GM12872 (cell line): ENCODE measurements around the gene CRYBG3.

Source experiments
- TF ChIP-seq, protein P1 (sequence below): IDR thresholded peaks from 3 replicates; pipeline ENCODE4 v1.5.1; 2011; ENCODE audit warnings: low read depth, mild to moderate bottlenecking, low read length, moderate library complexity; ENCODE audit not compliant: insufficient read depth

Gene CRYBG3

DNA sequence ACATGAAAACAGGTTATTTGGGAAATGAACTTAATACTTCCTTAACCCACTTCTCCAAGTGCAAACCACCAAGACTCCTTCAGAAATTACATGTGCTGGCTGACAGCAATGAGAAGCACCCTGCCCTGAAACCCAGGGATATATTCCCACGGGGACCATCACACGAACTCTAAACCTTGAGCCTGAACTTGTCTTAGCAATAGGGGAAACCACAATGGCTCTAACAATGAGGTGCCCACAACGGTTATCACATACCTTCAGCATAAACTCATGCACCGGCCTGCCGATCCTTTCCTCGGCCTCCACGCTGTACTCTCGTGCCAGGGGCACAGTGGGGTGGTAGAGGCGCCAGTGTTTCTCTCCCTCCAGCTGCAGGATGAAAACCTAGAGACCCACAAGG lies 137.0 kb downstream of the CRYBG3 start:
- TF ChIP-seq, protein P1, sequence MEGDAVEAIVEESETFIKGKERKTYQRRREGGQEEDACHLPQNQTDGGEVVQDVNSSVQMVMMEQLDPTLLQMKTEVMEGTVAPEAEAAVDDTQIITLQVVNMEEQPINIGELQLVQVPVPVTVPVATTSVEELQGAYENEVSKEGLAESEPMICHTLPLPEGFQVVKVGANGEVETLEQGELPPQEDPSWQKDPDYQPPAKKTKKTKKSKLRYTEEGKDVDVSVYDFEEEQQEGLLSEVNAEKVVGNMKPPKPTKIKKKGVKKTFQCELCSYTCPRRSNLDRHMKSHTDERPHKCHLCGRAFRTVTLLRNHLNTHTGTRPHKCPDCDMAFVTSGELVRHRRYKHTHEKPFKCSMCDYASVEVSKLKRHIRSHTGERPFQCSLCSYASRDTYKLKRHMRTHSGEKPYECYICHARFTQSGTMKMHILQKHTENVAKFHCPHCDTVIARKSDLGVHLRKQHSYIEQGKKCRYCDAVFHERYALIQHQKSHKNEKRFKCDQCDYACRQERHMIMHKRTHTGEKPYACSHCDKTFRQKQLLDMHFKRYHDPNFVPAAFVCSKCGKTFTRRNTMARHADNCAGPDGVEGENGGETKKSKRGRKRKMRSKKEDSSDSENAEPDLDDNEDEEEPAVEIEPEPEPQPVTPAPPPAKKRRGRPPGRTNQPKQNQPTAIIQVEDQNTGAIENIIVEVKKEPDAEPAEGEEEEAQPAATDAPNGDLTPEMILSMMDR = no peak

DNA sequence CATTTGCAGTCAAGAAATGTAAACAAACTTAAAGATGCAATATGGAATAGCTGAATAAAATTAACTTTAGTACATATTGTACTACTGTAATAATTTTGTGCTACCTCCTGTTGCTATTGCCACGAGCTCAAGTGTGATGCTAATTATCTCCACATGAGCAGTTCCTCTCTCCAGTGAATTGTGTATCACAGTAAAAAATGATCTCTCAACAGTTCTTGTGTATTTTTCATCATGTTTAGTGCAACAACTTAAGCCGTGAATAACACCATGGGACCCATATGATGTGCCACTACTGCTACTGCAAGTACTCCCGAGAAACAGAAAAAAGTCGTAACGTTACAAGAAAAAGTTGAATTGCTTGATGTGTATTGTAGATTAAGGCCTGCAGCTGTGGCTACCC lies 138.1 kb downstream of the CRYBG3 start:
- TF ChIP-seq, protein P1 = no peak

DNA sequence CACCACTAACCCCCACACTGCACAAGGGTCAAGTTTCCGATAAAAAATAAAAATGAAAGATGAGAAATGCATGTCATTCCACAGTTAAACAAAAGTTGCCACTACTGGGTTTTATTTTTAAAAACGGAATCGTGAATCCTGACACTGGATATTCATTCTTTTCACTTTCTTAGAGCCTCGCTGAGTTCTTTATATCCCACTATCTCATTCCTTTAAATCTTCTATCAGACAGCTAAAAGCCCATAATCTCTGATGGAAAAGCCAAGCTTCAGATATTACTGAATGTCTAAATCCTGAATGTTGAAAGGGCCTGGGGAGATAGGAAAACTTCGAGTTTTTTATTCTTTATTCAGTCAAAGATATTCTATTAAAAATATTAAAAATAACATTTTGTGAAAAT lies 138.7 kb downstream of the CRYBG3 start:
- TF ChIP-seq, protein P1 = no peak

DNA sequence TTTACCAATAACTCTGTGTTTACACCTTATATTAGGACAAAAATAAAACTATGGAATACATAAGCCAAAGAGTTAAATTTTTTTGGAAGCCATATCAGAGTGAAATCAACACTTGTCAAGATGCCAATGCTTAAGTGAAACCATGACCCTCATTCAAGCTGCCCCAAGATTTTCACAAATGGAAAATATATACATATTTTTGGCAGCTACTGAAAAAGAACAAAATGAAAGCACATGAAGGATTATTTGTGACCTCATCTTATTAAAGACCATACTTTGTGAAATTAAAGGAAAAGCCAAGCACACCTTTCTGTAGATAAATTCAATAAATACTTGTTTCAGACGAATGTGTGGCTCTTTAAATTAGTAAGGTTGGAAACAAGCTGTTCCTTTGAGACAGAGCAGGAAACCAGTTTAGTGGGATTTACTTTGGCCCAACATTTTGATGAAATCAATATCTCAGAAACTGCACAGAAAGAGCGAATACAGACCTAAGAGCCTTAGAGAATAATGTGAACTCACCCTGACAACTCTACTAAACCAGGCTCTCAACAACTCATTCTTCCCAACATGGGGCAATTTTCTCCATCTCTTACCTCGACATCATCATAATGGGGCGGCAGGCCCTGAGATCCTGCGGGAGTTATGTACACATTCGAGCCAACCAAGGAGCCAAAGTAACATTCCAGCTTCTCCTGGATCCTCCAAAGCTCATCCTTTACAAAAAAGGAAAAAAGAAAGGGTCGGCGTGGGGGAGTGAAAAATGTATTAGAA lies 139.4 kb downstream of the CRYBG3 start:
- TF ChIP-seq, protein P1 = no peak

DNA sequence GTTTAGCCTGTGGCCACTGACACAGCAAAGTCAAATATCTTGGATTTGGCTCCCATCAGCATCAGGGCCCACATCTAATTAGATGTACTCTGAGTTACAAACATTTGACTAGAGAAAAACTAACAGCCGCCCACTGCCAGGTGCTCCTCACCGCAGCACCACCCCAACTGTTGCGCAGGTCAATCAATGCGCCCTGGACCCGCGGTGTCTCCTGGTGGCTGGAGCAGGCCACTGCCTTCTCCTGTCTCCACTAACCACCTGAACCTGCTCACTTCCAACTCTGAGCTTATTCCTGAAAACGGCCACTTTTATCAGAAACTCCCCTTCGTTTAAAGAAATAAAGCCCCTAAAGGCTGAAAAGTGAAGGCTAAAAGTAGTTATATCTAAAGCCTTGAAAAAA lies 146.2 kb downstream of the CRYBG3 start:
- TF ChIP-seq, protein P1 = no peak

DNA sequence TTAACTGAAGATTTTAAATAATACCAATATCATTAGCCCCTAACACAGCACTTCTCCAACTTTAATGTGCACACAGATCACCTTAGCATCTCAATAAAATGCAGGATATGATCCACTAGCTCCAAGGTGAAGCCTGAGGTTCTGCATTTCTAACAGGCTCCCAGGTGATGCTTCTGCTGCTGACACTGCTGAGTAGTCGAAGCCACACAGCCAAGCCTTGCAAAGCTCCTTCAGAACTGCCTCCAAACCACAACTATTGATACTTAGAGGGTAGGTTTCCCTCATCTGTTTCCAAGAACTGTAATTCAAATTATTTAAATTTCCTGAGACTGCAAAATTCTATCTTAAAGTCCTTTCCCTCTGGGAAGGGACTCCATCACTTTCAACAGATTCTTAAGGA lies 146.6 kb downstream of the CRYBG3 start:
- TF ChIP-seq, protein P1 = no peak

DNA sequence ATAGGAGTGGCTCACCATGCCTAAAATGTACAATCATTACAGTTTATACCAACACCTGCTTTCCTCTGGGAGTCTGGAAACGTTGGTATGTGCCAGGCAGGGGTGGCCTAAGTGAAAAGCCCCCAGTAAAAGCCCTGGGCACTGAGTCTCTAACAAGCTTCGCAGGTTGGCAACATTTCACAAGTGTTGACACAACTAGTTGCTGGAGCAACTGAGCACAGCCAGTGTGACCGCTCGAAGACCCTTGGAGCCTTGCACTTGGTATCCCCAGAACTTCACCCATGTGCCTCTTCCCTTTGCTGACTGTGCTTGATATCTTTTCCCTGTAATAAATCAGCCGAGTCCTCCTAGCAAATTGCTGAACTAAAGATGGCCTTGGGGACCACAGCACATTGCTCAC lies 147.7 kb downstream of the CRYBG3 start:
- TF ChIP-seq, protein P1 = no peak

DNA sequence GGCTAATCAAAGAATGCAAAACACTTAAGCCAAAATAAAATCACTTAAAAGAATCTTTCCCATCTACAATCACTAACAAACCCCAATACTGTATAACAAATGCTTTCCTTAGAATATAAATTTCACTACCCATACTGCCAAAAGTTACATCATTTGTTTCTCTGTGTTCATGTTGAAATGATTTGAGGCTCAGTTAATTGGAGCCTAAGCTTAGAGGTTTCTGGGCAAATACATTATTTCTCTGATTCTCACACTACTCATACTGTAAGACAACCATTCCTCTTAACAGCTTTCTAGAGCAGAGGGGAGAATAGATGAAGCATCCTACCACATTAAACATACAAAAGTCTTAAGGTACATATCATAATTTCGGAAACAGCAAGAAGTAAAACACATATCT lies 148.3 kb downstream of the CRYBG3 start:
- TF ChIP-seq, protein P1 = no peak
